Subcutaneous abdominal adipose tissue (tissue), 5 donors: ENCODE measurements around the gene GSK3A.

Experiments
- H3K27ac ChIP-seq: one replicate; pipeline ENCODE4 v1.7.0; 2013; ENCODE audit warnings: low read depth, mild to moderate bottlenecking, inconsistent platforms, low read length, moderate library complexity
- H3K27me3 ChIP-seq, 5 donors: one replicate each; pipeline ENCODE4 v1.7.0; 2013; ENCODE audit warnings: low read length in 5 of 5, inconsistent platforms in 1 of 5; ENCODE audit not compliant: control insufficient read depth in 5 of 5, insufficient read depth in 4 of 5
- H3K36me3 ChIP-seq, 5 donors: one replicate each; pipeline ENCODE4 v1.7.0; 2013; ENCODE audit warnings: low read length in 5 of 5; ENCODE audit not compliant: control insufficient read depth in 5 of 5, insufficient read depth in 5 of 5
- H3K4me1 ChIP-seq, 5 donors: one replicate each; pipeline ENCODE4 v1.7.0; 2013; ENCODE audit warnings: low read length in 5 of 5, mild to moderate bottlenecking in 3 of 5, moderate library complexity in 1 of 5; ENCODE audit not compliant: control insufficient read depth in 5 of 5, insufficient read depth in 5 of 5
- H3K4me3 ChIP-seq, 5 donors: one replicate each; pipeline ENCODE4 v1.7.0; 2013; ENCODE audit warnings: low read length in 5 of 5, low read depth in 1 of 5
- H3K9ac ChIP-seq, 5 donors: one replicate each; pipeline ENCODE4 v1.7.0; 2013; ENCODE audit warnings: low read length in 5 of 5, mild to moderate bottlenecking in 4 of 5, moderate library complexity in 3 of 5
- H3K9me3 ChIP-seq, 5 donors: one replicate each; pipeline ENCODE4 v1.7.0; 2013; ENCODE audit warnings: low read length in 5 of 5; ENCODE audit not compliant: control insufficient read depth in 5 of 5
- donor health status: healthy.
- donor health status: healthy.
- donor health status: healthy.
- donor health status: healthy.
- donor health status: healthy.

The GSK3A gene

GRCh38 chr19:42217520-42218437, 24.6 kb downstream of the GSK3A start, which contains the start of gene DEDD2:
Gene DEDD2, minus strand, starts transcription at chr19:42217677. Its CDS starts 670 bp downstream, at chr19:42217007.
- Histone ChIP-seq H3K9ac (peak within 1 kb of the TSS; percentile 68 to 92 (median 89)), H3K4me1 (peaks cover 9 to 62% (median 49%) of the 10 kb centered on the region in 5 donors)

GRCh38 chr19:42216653-42217519, 25.5 kb downstream of the GSK3A start:
- peaks cover 9 to 62% (median 49%) of the 10 kb centered on the region in 5 donors for H3K4me1 ChIP-seq
- H3K27ac ChIP-seq, result peak overlapping the region; percentile 78
- H3K9ac ChIP-seq, result peak overlapping the region; percentile 68 to 92 (median 89)
- peak overlapping the region; percentile 66 to 86 (median 85) for H3K4me3 ChIP-seq
- H3K9me3 ChIP-seq, result no peaks in the 10 kb centered on the region
- no peaks in the 10 kb centered on the region for H3K27me3 ChIP-seq
- peaks cover 8 to 26% (median 14%) of the 10 kb centered on the region in 5 donors for H3K36me3 ChIP-seq

More at GRCh38 chr19:42217520-42218437, 24.6 kb downstream of the GSK3A start, which contains the start of gene DEDD2:
- Histone ChIP-seq H3K9me3 (no peaks in the 10 kb centered on the region), H3K27ac (peak within 1 kb of the TSS; percentile 78), H3K36me3 (peaks cover 7 to 22% (median 13%) of the 10 kb centered on the region in 5 donors), H3K27me3 (no peaks in the 10 kb centered on the region), H3K4me3 (peak within 1 kb of the TSS; percentile 67 to 86 (median 85))

DNA sequence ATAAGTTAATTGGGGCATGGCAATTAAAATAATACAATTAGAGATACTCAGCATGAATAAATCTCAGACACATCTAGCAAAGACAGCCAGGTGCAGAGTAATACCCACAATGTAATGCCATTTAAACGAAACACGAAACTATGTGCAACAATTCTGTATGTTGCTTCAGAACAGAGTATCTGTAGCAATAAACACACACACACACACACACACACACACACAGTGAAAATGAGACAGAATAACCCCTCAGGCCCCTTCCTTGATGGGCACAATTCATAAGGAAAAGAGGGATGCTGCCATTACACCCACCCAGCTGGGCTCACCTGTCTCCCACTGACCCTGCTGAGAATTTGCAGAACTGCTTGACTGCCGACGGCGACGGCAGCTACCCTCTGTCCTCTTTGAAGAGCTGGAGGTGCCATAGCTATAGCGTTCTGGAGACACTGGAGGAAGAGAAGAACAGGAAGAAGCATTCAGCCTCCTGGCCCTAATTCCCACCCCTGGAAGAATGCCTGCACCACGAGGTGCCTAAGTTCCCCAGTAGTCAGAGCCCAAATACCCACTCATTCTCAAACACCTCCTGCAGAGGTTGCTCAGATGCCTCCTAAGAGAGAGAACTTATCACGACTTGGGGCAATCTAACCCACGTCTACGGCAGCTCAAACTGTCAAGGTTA, 27.5 kb downstream of the GSK3A start:
- H3K4me3 ChIP-seq, result no peak overlapping the region
- H3K36me3 ChIP-seq, result peaks cover 9 to 32% (median 18%) of the 10 kb centered on the region in 5 donors
- H3K9me3 ChIP-seq, result no peaks in the 10 kb centered on the region
- no peaks in the 10 kb centered on the region for H3K27me3 ChIP-seq
- H3K27ac ChIP-seq, result no peak overlapping the region
- H3K4me1 ChIP-seq, result peaks cover 4 to 50% (median 37%) of the 10 kb centered on the region in 5 donors
- no peak overlapping the region for H3K9ac ChIP-seq

DNA sequence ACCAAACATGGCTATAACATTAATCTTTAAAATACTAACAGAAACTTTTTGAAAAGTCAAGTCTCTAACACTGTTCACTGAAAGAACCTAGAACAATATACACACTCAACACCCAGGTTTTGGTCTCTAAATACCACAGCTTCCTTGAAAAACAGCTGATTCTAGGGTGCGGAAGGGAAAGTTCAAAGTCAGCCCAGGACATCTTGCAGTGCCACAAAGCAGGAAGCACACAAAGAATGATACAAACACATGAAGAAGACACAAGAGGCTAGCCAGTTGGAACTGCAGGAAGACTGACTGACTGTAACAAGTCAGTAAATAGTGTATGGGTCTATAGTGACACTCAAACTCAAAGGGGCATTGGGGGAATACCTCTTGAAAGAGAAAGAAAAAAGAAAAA, 29.5 kb downstream of the GSK3A start:
- Histone ChIP-seq H3K36me3 (peaks cover 12 to 53% (median 37%) of the 10 kb centered on the region in 5 donors), H3K9ac (no peak overlapping the region), H3K4me1 (peaks cover 5 to 38% (median 21%) of the 10 kb centered on the region in 5 donors), H3K4me3 (no peak overlapping the region), H3K27ac (no peak overlapping the region), H3K9me3 (no peaks in the 10 kb centered on the region), H3K27me3 (no peaks in the 10 kb centered on the region)

- no peak overlapping the region for H3K27ac ChIP-seq
- H3K27me3 ChIP-seq, result no peaks in the 10 kb centered on the region
- no peaks in the 10 kb centered on the region for H3K9me3 ChIP-seq
- peaks cover 0 to 9% (median 0%) of the 10 kb centered on the region in 5 donors for H3K4me1 ChIP-seq
- no peak overlapping the region for H3K4me3 ChIP-seq
- peaks cover 9 to 75% (median 55%) of the 10 kb centered on the region in 5 donors for H3K36me3 ChIP-seq
- H3K9ac ChIP-seq, result peak overlapping the region in 1 of 5 donors; percentile 30
These were observed 33.8 kb downstream of the GSK3A start for GRCh38 chr19:42208612-42209011.

- Histone ChIP-seq H3K9ac (no peak overlapping the region), H3K36me3 (peaks cover 3 to 74% (median 54%) of the 10 kb centered on the region in 5 donors), H3K27me3 (no peaks in the 10 kb centered on the region), H3K4me1 (peaks cover 0 to 4% (median 1%) of the 10 kb centered on the region in 5 donors), H3K9me3 (no peaks in the 10 kb centered on the region), H3K4me3 (no peak overlapping the region), H3K27ac (no peak overlapping the region)
These were observed 34.6 kb downstream of the GSK3A start for GRCh38 chr19:42207767-42208271.

- Histone ChIP-seq H3K36me3 (peaks cover 3 to 72% (median 57%) of the 10 kb centered on the region in 5 donors), H3K27ac (no peak overlapping the region)
These were observed 35.3 kb downstream of the GSK3A start for GRCh38 chr19:42206871-42207755.

GRCh38 chr19:42204664-42205063, 37.7 kb downstream of the GSK3A start:
- H3K36me3 ChIP-seq, result peaks cover 3 to 85% (median 65%) of the 10 kb centered on the region in 5 donors

More at GRCh38 chr19:42206871-42207755, 35.3 kb downstream of the GSK3A start:
- Histone ChIP-seq H3K9me3 (no peaks in the 10 kb centered on the region), H3K27me3 (no peaks in the 10 kb centered on the region), H3K4me3 (no peak overlapping the region), H3K4me1 (peaks cover 0 to 10% (median 5%) of the 10 kb centered on the region in 5 donors), H3K9ac (no peak overlapping the region)

More at GRCh38 chr19:42204664-42205063, 37.7 kb downstream of the GSK3A start:
- Histone ChIP-seq H3K9ac (no peak overlapping the region), H3K4me1 (peaks cover 4 to 32% (median 25%) of the 10 kb centered on the region in 5 donors), H3K27ac (no peak overlapping the region), H3K4me3 (no peak overlapping the region), H3K9me3 (no peaks in the 10 kb centered on the region), H3K27me3 (no peaks in the 10 kb centered on the region)
